Upper lobe of left lung (tissue), 6 donors: ENCODE results near the gene TPM2. TPM values are rescaled to one million over a fixed set of nuclear protein-coding genes. Genes with fewer than 3 reads are reported as not detected.

Experiments used
- ATAC-seq, 2 donors: fragments of 200-7000 bp; cut with Tn5 transposase; one replicate each; pipeline ENCODE4 v1.9.1; 2022; ENCODE audit warnings: mild to moderate bottlenecking in 2 of 2, moderate library complexity in 2 of 2; ENCODE audit not compliant: low FRiP score in 2 of 2
- DNase-seq, 2 donors: peaks; one replicate each; pipeline ENCODE4 v3.0.0-alpha.2; 2019 to 2020
- H3K27ac ChIP-seq, 4 donors: fragments of 200-600 bp; sonication (generic); one replicate each; pipeline ENCODE4 v1.5.1; 2016 to 2019
- H3K27me3 ChIP-seq, 4 donors: fragments of 200-600 bp; sonication (generic); one replicate each; pipeline ENCODE4 v1.5.1; 2017 to 2019
- H3K36me3 ChIP-seq, 4 donors: fragments of 200-600 bp; sonication (generic); one replicate each; pipeline ENCODE4 v1.5.1; 2016 to 2019
- H3K4me1 ChIP-seq, 4 donors: fragments of 200-600 bp; sonication (generic); one replicate each; pipeline ENCODE4 v1.5.1; 2018 to 2019
- H3K4me3 ChIP-seq, 4 donors: fragments of 200-600 bp; sonication (generic); one replicate each; pipeline ENCODE4 v1.5.1; 2017 to 2019; ENCODE audit warnings: mild to moderate bottlenecking in 2 of 4, moderate library complexity in 1 of 4
- H3K9me3 ChIP-seq, 4 donors: fragments of 200-600 bp; sonication (generic); one replicate each; pipeline ENCODE4 v1.5.1; 2018 to 2019
- CTCF ChIP-seq, 6 experiments: fragments of 450-650 bp in 4 of 6; fragments of 200-600 bp in 2 of 6; sonication (generic) in 2 of 6; IDR thresholded peaks; one replicate each; pipeline ENCODE4 v1.5.1; 2016 to 2019; ENCODE audit warnings: antibody characterized with exemption in 6 of 6
- EP300 ChIP-seq, 4 donors: sonication (generic); formaldehyde crosslinking; IDR thresholded peaks; one replicate each; pipeline ENCODE4 v1.5.1; 2017; ENCODE audit warnings: antibody characterized with exemption in 4 of 4, control low read depth in 2 of 4
- POLR2A ChIP-seq, 4 donors: fragments of 450-650 bp; IDR thresholded peaks; one replicate each; pipeline ENCODE4 v1.5.1; 2016 to 2017; ENCODE audit warnings: antibody characterized with exemption in 4 of 4, mild to moderate bottlenecking in 2 of 4
- POLR2AphosphoS5 ChIP-seq, 2 donors: sonication (generic); formaldehyde crosslinking; IDR thresholded peaks; one replicate each; pipeline ENCODE4 v1.5.1; 2017; ENCODE audit warnings: antibody characterized with exemption in 2 of 2
- WGBS, 2 donors: methylation state at CpG; one replicate each; pipeline ENCODE4 v1.1.5; 2017 to 2018; 5-methylcytosine and 5-hydroxymethylcytosine counted together
- total RNA-seq, 6 donors: library from RNA; depleted of rRNA in 4 of 6; stranded (reverse); fragments of >200 nt in 4 of 6; gene quantifications; one replicate each; pipeline versions ENCODE4 v1.1.0 to v1.2.1, GENCODE V29; 2016 to 2021
- donor health status: DM: no; HTN: no; CAD: no; lungs with moderate emphysema.
- donor health status: DM: no; HTN: yes; CAD: no; lungs with severe emphysema.

TPM2 gene
- total RNA-seq, 6 donors from 2014 or later: 89.3 to 265 (median 214) TPM

GRCh38 chr9:35682051-35682450 lies 7.7 kb downstream of the TPM2 start:
- Histone ChIP-seq H3K4me3 (no peak overlapping the region), H3K9me3 (no peaks in the 10 kb centered on the region), H3K27ac (no peak overlapping the region), H3K27me3 (no peaks in the 10 kb centered on the region), H3K4me1 (peaks cover 0 to 21% (median 6%) of the 10 kb centered on the region in 4 donors), H3K36me3 (peaks cover 0 to 30% (median 12%) of the 10 kb centered on the region in 4 donors)
- 91 to 94% methylated on average over 6 of the region's 6 CpGs for WGBS, 2 donors
- ATAC-seq (no peak), DNase-seq (no peak)
- TF ChIP-seq EP300 (IDR thresholded peaks at IDR 0.05): no peak
- no peak for TF ChIP-seq POLR2A (IDR thresholded peaks at IDR 0.05)
- no peak for TF ChIP-seq CTCF (IDR thresholded peaks at IDR 0.05)

GRCh38 chr9:35681341-35682002 lies 8.3 kb downstream of the TPM2 start:
- peaks cover 0 to 21% (median 6%) of the 10 kb centered on the region in 4 donors for H3K4me1 ChIP-seq
- no peak overlapping the region for H3K4me3 ChIP-seq
- ATAC-seq (no peak), DNase-seq (no peak)
- H3K9me3 ChIP-seq: no peaks in the 10 kb centered on the region
- H3K27ac ChIP-seq: no peak overlapping the region
- 76 to 85% methylated on average over 3 of the region's 3 CpGs for WGBS, 2 donors
- TF ChIP-seq EP300 (IDR thresholded peaks at IDR 0.05): no peak
- no peak for TF ChIP-seq CTCF (IDR thresholded peaks at IDR 0.05)
- TF ChIP-seq POLR2AphosphoS5 (IDR thresholded peaks at IDR 0.05): no peak
- no peak for TF ChIP-seq POLR2A (IDR thresholded peaks at IDR 0.05)
- H3K36me3 ChIP-seq: peaks cover 0 to 30% (median 12%) of the 10 kb centered on the region in 4 donors
- no peaks in the 10 kb centered on the region for H3K27me3 ChIP-seq

- peaks cover 0 to 26% (median 12%) of the 10 kb centered on the region in 4 donors for H3K36me3 ChIP-seq
- ATAC-seq (no peak), DNase-seq (no peak)
- H3K4me3 ChIP-seq: no peak overlapping the region
- TF ChIP-seq EP300 (IDR thresholded peaks at IDR 0.05) (no peak), CTCF (IDR thresholded peaks at IDR 0.05) (no peak), POLR2A (IDR thresholded peaks at IDR 0.05) (no peak), POLR2AphosphoS5 (IDR thresholded peaks at IDR 0.05) (no peak)
- H3K27ac ChIP-seq: no peak overlapping the region
- H3K4me1 ChIP-seq: peaks cover 6 to 25% (median 15%) of the 10 kb centered on the region in 4 donors
- H3K27me3 ChIP-seq: no peaks in the 10 kb centered on the region
- H3K9me3 ChIP-seq: no peaks in the 10 kb centered on the region
- WGBS, 2 donors: 68 to 73% methylated on average over 15 of the region's 15 CpGs
Measured at GRCh38 chr9:35680331-35681105, 9.2 kb downstream of the TPM2 start.

- DNase-seq: no peak
- no peaks in the 10 kb centered on the region for H3K9me3 ChIP-seq
- H3K27ac ChIP-seq: no peak overlapping the region
- TF ChIP-seq POLR2AphosphoS5 (IDR thresholded peaks at IDR 0.05) (no peak), CTCF (IDR thresholded peaks at IDR 0.05) (no peak), POLR2A (IDR thresholded peaks at IDR 0.05) (no peak), EP300 (IDR thresholded peaks at IDR 0.05) (no peak)
- ATAC-seq: no peak
- no peaks in the 10 kb centered on the region for H3K27me3 ChIP-seq
- 95% methylated on average over 8 of the region's 8 CpGs for WGBS, 2 donors
- H3K36me3 ChIP-seq: peaks cover 0 to 19% (median 7%) of the 10 kb centered on the region in 4 donors
- H3K4me3 ChIP-seq: no peak overlapping the region
- H3K4me1 ChIP-seq: peaks cover 6 to 27% (median 17%) of the 10 kb centered on the region in 4 donors
Measured at GRCh38 chr9:35679766-35680330, 9.9 kb downstream of the TPM2 start.
